Cardiac ventricle fibroblast (primary cell): ENCODE results near the gene MTMR6. TPM values are rescaled to one million over a fixed set of nuclear protein-coding genes. Genes with fewer than 3 reads are reported as not detected.

Experiments used
- total RNA-seq: library from RNA; depleted of rRNA; stranded (reverse); fragments of >200 nt; gene quantifications from 2 replicates; pipeline ENCODE4 v1.2.3, GENCODE V29; 2015

The MTMR6 gene
- 9.9 and 10.0 TPM in 2 replicates for total RNA-seq

DNA sequence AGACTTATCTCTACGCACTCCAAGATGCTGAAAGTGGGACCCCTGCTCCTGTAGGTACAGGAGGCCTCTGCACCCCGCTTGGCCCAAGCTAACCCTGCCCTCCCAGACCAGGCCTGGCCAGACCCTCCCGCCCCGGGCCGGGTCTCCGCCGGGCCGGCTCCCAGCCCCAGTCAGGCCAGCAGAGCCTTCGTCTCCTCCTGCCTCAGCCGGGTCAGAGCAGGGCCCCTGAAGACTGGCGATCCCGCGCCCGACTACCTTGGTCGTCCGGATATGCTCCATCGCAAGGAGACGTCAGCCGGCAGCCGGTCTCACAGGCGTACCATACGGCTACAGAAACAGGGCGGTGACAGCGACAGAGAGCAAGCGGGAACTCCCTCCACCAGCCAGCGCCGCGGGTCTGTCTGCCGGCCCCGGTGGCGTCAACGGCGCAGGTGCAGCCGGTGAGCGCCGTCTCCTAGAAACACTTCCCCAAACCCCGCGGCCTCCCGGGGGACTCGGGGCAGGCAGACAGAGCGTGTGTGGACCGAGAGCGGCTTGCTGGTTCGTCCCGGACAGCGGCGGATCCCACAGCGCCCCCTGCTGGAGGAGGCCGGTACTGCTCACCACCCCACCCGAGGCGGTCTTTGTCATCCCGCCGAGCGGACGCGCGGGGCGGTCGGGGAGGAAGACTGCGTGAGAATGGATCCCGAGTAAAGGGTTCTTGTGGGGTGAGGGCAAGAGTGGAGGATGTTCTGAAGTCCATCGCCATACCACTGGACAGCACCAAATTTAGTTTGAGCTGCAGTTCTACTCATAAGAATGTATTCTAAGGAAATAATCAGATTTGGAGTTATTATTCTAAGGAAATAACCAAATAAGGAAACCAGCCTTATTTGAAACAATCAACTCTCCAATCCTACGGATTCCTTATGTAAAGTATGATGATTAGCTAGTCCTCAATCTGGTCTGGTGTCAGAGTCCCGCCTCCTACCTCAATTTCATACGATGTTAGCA is at the start of gene MTMR6:
MTMR6 (minus strand) TSS at position 520 of the 993 bp plus-strand sequence; CDS start at position 279, 241 bp downstream.

GRCh38 chr13:25301347-25302113 is 14.2 kb upstream of the MTMR6 start, which contains the start of gene NUP58:
Gene NUP58 (plus strand): TSS chr13:25301625. CDS start chr13:25301774, 149 bp downstream.

Other genes starting within 250 kb of the MTMR6 start
- gene PABPC3, start 191.4 kb downstream of the MTMR6 start, total RNA-seq: 0.15 TPM in 1 of 2 replicates, not detected in the other
- gene AMER2, start 115.2 kb downstream of the MTMR6 start, total RNA-seq: not detected in 2 replicates
- gene NUP58, start 14.1 kb upstream of the MTMR6 start, total RNA-seq: 33.6 and 36.6 TPM in 2 replicates
- not detected in 2 replicates for gene ATP8A2, start 84.5 kb upstream of the MTMR6 start, total RNA-seq